IPS-15b (cell line): ENCODE measurements around the gene FRRS1.

Source experiments
- H3K27me3 ChIP-seq: one replicate; pipeline ENCODE4 v1.6.1; 2013; ENCODE audit warnings: low read length; ENCODE audit not compliant: control insufficient read depth, insufficient read depth
- H3K36me3 ChIP-seq: one replicate; pipeline ENCODE4 v1.6.1; 2013; ENCODE audit warnings: low read length; ENCODE audit not compliant: control insufficient read depth, insufficient read depth
- H3K4me1 ChIP-seq: one replicate; pipeline ENCODE4 v1.6.1; 2013; ENCODE audit warnings: mild to moderate bottlenecking, low read length; ENCODE audit not compliant: control insufficient read depth, insufficient read depth
- H3K4me3 ChIP-seq: one replicate; pipeline ENCODE4 v1.5.1; 2013; ENCODE audit warnings: low read depth, low read length
- H3K9ac ChIP-seq: one replicate; pipeline ENCODE4 v1.6.1; 2013; ENCODE audit warnings: low read depth, mild to moderate bottlenecking, low read length
- H3K9me3 ChIP-seq: one replicate; pipeline ENCODE4 v1.6.1; 2013; ENCODE audit warnings: mild to moderate bottlenecking, low read length; ENCODE audit not compliant: control insufficient read depth, insufficient read depth

Gene FRRS1

DNA sequence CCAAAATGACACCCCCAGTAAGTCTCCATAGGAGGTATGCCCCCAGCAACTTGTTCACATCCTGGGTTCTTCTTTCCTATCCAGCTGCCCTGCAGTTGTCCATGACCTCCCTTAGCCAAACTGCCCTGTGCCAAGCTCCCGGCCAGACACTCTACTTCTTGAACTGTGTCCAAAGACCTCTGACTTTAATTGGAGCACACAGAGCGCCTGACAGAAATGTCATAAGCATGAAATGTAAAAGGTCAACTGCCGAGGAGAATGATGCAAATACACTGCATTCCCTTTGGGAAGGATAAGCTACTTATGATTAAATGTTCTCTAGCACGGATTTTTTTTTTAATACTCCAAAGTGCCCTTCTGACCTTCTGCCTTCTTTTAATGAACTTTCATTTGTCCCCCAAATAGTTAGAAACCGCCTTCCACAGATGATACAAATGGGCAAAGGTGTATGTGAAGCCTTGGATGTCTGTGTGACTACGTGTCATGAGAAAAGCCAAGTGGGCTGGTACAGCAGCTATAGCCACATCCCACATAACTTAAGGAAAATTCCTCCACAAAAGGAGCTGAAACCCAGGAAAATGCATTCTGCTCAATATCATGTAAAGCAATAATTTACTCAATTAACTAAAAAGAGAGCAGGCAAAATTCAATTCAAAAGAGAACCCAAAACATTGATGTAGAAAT lies 93.8 kb downstream of the FRRS1 start:
- Histone ChIP-seq H3K27me3 (no peaks in the 10 kb centered on the region), H3K4me3 (no peak overlapping the region), H3K4me1 (no peaks in the 10 kb centered on the region), H3K36me3 (no peaks in the 10 kb centered on the region), H3K9me3 (no peaks in the 10 kb centered on the region), H3K9ac (no peak overlapping the region)

DNA sequence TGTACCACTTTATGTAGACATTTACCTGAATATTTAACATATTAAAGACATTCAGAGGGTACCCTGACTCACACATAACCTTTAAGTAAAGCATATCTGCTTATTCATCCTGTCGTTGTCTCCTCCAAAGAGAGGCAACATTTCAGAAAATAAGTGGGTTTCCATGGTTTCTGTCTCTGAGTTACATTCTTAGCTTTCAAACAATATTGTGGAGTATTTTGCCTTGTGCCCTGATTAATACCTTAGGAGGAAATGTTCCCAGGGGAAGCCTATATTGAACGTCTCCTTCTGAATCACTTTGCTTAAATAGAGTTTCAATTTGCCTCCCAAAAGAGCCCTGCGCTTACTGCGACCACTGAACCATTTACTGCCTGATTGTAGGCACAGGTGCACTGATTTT lies 94.4 kb downstream of the FRRS1 start:
- Histone ChIP-seq H3K27me3 (no peaks in the 10 kb centered on the region), H3K9me3 (no peaks in the 10 kb centered on the region), H3K36me3 (no peaks in the 10 kb centered on the region), H3K9ac (no peak overlapping the region), H3K4me1 (no peaks in the 10 kb centered on the region), H3K4me3 (no peak overlapping the region)

DNA sequence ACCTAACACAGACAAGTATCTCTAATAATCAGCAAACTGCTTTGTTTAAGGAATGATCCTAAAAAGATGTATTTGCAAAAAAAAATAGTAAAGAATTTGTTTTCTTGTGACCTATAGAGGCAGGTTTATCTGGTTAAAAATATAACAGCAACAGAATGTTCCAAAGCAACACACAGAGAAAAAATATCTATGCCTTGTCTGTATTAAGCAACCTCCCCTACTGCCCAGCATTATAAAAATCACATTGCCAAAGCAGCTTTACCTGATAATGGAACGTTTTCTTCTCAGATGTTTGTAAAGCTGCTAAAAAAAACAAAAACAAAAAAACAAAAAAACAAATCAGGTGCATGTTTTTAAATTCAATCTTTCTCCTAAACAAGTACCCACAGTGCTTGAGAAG lies 95.9 kb downstream of the FRRS1 start:
- H3K27me3 ChIP-seq = no peaks in the 10 kb centered on the region
- no peak overlapping the region for H3K9ac ChIP-seq
- no peaks in the 10 kb centered on the region for H3K9me3 ChIP-seq
- H3K4me3 ChIP-seq = no peak overlapping the region
- no peaks in the 10 kb centered on the region for H3K36me3 ChIP-seq
- no peaks in the 10 kb centered on the region for H3K4me1 ChIP-seq

DNA sequence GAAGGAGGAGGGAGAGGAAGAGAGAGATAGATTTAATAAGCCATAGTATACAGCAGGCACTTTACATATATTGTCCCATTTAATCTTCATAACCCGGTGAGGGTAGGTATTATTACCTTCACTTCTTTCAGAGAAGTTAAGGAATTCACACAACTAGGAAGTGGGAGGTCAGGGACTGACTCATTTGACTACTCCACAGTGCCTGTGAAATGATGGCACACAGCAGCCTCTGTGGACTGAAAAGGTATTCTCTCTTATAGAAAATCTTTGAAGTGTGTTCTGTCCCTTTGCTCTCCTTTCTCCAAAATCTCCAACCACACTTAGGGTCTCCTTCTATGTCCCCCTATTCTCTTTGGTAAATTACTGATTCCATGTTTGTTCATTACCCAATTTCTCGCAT lies 96.6 kb downstream of the FRRS1 start:
- no peaks in the 10 kb centered on the region for H3K36me3 ChIP-seq
- no peak overlapping the region for H3K9ac ChIP-seq
- no peak overlapping the region for H3K4me3 ChIP-seq
- no peaks in the 10 kb centered on the region for H3K4me1 ChIP-seq
- H3K27me3 ChIP-seq = no peaks in the 10 kb centered on the region
- H3K9me3 ChIP-seq = no peaks in the 10 kb centered on the region

DNA sequence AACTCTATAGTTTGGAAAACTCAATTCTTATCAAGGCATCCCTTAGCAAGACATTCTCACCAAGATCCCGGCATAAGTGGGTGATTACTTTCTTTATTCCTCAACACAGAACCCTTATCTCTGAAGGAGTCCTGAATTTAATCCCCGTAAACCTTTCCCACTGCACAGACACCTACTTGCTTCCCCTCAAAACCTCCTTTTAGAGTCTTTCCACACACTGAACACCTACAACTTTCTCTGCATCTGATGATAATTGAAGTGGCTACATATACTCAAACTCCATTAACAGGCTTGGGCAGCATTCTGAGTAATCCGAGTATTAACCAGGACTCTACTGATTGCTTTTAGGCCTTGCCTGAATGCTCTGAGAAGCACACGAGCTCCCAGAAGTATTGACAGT lies 97.1 kb downstream of the FRRS1 start:
- no peaks in the 10 kb centered on the region for H3K36me3 ChIP-seq
- no peak overlapping the region for H3K9ac ChIP-seq
- H3K9me3 ChIP-seq = no peaks in the 10 kb centered on the region
- H3K4me1 ChIP-seq = no peaks in the 10 kb centered on the region
- H3K27me3 ChIP-seq = no peaks in the 10 kb centered on the region
- no peak overlapping the region for H3K4me3 ChIP-seq

DNA sequence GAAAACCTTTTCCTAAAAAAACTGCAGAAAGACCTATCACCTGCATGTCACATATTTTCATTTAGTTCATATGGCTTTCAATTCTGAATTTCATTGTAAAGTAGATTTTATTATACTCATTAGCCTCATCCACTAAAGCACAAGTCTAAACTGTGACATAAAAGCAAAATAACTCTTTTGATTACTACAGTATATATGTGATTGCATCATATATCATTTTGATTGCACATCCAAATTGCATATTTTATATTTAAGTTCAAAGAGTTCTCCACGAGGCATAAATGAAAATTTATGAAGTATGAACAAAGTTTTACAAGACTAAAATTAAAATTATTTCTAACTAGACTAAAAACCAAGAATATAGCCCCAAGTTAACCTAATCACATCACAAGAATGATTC lies 101.2 kb downstream of the FRRS1 start:
- Histone ChIP-seq H3K9me3 (no peaks in the 10 kb centered on the region), H3K4me3 (no peak overlapping the region), H3K27me3 (no peaks in the 10 kb centered on the region), H3K9ac (no peak overlapping the region), H3K4me1 (no peaks in the 10 kb centered on the region), H3K36me3 (no peaks in the 10 kb centered on the region)

DNA sequence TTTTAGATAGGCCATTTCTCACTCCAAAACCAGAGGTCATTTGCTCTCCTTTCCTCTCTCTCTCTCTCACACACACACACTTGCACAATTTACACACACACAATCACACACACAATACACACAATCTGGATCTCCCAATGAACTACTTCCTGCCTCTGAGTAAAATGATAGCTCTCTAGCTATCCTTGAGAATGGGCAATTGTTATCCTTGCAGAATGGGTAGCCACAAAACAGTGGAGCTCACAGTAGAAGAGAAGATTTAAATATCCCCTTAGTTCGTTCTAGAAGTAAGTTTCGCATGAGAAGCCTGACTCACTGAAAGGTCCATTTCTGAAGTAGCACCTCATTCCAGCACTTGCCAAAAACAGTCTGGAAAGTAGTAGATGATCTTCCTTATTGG lies 102.9 kb downstream of the FRRS1 start:
- Histone ChIP-seq H3K4me1 (no peaks in the 10 kb centered on the region), H3K9me3 (no peaks in the 10 kb centered on the region), H3K36me3 (no peaks in the 10 kb centered on the region), H3K9ac (no peak overlapping the region), H3K27me3 (no peaks in the 10 kb centered on the region), H3K4me3 (no peak overlapping the region)

DNA sequence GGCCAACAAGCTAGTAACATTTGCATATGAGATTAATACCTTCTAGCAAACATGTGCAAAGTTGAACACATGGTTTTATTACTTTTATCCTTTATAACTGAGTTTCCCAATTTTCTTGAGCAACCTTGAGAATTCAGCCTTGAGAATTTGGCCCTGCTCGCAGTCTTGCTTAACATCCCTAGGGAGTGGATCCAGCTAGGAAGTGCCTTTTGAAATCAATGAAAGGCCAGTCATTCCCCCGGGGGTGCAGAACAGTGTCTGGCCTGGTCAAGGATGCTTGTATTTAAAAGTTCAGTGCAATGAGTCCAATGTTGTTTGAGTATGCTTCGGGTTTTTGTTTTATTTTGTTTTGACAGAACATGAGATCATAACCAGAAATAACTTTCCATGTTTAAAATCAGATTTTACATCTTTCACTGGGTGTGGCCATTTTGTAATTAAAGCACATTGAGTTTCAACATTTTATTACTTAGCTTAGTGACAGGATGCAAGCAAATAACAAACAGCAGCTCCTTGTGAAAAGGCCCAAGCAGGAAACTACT lies 103.8 kb downstream of the FRRS1 start:
- Histone ChIP-seq H3K4me1 (no peaks in the 10 kb centered on the region), H3K4me3 (no peak overlapping the region)

DNA sequence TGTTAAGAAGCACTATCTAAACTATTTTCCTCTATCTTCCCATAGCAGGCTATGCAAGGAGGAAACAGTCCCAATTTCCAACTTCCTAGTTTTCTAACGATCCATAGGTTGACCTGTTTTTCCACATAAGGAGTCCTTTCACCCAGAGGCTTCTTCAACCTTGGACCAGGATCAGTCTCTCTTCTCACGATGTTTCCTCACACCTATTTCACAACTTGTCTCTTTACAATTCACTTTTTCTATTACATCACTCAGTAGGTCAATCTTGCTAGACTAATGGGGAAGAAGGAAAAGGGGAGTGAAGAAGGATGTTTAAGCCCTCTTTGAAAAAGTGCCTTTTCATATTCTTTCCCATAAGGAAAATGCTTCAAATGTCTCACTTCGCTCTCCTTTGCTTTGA lies 104.7 kb downstream of the FRRS1 start:
- H3K9ac ChIP-seq = no peak overlapping the region
- no peaks in the 10 kb centered on the region for H3K36me3 ChIP-seq
- H3K4me1 ChIP-seq = no peaks in the 10 kb centered on the region
- no peaks in the 10 kb centered on the region for H3K27me3 ChIP-seq
- no peaks in the 10 kb centered on the region for H3K9me3 ChIP-seq
- no peak overlapping the region for H3K4me3 ChIP-seq

More for the DNA sequence above, 103.8 kb downstream of the FRRS1 start:
- Histone ChIP-seq H3K36me3 (no peaks in the 10 kb centered on the region), H3K9me3 (no peaks in the 10 kb centered on the region), H3K9ac (no peak overlapping the region), H3K27me3 (no peaks in the 10 kb centered on the region)

DNA sequence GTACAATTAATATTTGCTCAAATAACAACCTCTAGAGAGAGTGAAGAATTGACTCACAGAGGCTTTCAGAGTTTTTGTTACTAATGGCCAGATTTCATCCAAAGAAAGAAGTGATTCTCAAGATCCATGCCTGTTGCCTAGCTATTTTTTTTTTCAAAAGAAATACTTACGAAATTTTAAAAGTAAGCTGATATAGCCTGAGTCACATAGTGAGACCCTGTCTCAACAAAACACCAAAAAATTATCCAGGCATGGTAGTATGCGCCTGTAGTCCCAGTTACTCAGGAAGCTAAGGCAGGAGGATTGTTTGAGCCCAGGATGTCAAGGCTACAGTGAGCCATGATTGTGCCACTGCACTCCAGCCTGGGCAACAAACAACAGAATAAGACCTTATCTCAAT lies 105.9 kb downstream of the FRRS1 start:
- Histone ChIP-seq H3K9me3 (no peaks in the 10 kb centered on the region), H3K36me3 (no peaks in the 10 kb centered on the region), H3K4me3 (no peak overlapping the region), H3K27me3 (no peaks in the 10 kb centered on the region), H3K9ac (no peak overlapping the region), H3K4me1 (no peaks in the 10 kb centered on the region)

DNA sequence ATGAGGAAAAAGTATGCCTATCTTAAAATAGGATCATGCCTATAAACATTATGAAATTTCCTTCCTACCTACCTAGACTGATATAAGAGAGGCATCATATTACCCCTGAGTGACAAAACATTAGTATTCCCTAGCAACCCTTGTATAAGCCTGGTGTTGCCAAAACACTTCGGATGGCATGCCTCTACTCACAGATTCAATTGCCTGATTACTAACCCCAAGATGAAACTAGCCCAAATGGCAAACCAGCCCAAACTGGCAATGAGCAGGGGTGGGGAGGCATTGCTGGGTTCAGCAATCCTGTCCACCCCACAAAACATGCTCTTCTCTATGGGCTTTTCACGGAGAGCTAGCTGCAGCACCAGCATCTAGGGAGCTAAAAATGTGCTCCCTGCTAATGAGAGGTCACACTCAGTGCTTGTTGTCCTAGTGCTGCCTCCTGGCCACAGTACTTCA lies 106.7 kb downstream of the FRRS1 start:
- Histone ChIP-seq H3K36me3 (no peaks in the 10 kb centered on the region), H3K4me3 (no peak overlapping the region), H3K4me1 (no peaks in the 10 kb centered on the region), H3K27me3 (no peaks in the 10 kb centered on the region), H3K9ac (no peak overlapping the region), H3K9me3 (no peaks in the 10 kb centered on the region)
